ENCODE data around the gene PRDM16. TPM values are rescaled to one million over a fixed set of nuclear protein-coding genes. Genes with fewer than 3 reads are reported as not detected.

Gene PRDM16
- total RNA-seq, 1 experiment from 2014 or later: 6.1 TPM

- Histone ChIP-seq H3K4me1 (ENCODE audit: control insufficient read depth in 1 of 2, insufficient read depth in 2 of 2, low read length in 2 of 2) (peaks cover 0 to 12% of the 10 kb centered on the region in 2 experiments; a peak in 1 of 4 replicates), H3K9me3 (ENCODE audit: control insufficient read depth in 1 of 2, insufficient read depth in 1 of 2, low read depth in 1 of 2, low read length in 2 of 2) (no peaks in the 10 kb centered on the region), H2AFZ (ENCODE audit: low read depth, low read length, poor library complexity, severe bottlenecking) (no peak overlapping the region), H3K79me2 (ENCODE audit: insufficient read depth, low read length) (no peaks in the 10 kb centered on the region), H3K27ac (ENCODE audit: low read depth, low read length) (no peak overlapping the region), H3K9me2 (ENCODE audit: insufficient read depth) (no peaks in the 10 kb centered on the region), H3K9ac (ENCODE audit: low read length) (no peak overlapping the region), H3K36me3 (ENCODE audit: control insufficient read depth in 1 of 2, insufficient read depth in 2 of 2, low read length in 2 of 2) (peaks cover 0 to 3% of the 10 kb centered on the region in 2 experiments; a peak in 1 of 4 replicates), H4K20me1 (ENCODE audit: insufficient read depth) (no peaks in the 10 kb centered on the region), H3K4me2 (ENCODE audit: low read length) (no peak overlapping the region), H3K4me3 (replicated peaks in 1 of 2; ENCODE audit: low read depth in 1 of 2, low read length in 2 of 2) (no peak overlapping the region), H3K27me3 (ENCODE audit: insufficient read depth, low read length) (no peaks in the 10 kb centered on the region)
- POLR2A ChIA-PET: no interaction called here
- TF ChIP-seq ZNF274 (IDR thresholded peaks at IDR 0.05; ENCODE audit: low read depth, low read length): no peak
- no peak for TF ChIP-seq MAX (IDR thresholded peaks at IDR 0.05)
- TF ChIP-seq REST (IDR thresholded peaks at IDR 0.05; ENCODE audit: low read depth): no peak
- TF ChIP-seq SP1 (IDR thresholded peaks at IDR 0.05; ENCODE audit: low read depth): no peak
- no peak for TF ChIP-seq SIN3A (IDR thresholded peaks at IDR 0.05; ENCODE audit: low read depth)
- no peak for TF ChIP-seq RAD21 (IDR thresholded peaks at IDR 0.05; ENCODE audit: low read depth)
- TF ChIP-seq JUND (IDR thresholded peaks at IDR 0.05): no peak
- TF ChIP-seq ZFX (IDR thresholded peaks at IDR 0.05): no peak
- ATAC-seq (no peak), DNase-seq (ENCODE audit: low read depth, low spot score) (no peak)
- BruUV-seq (replicated peaks): no TSS peak
- CTCF ChIA-PET: no interaction called here
- RAD21 ChIA-PET (ENCODE audit: low non-redundant PET in 1 of 2, low total read pairs in 2 of 2, uncharacterized antibody in 2 of 2, unreplicated experiment in 2 of 2): no interaction called here
- intact Hi-C loops (cut with micrococcal nuclease): no loop called here
These were observed 405.4 kb downstream of the PRDM16 start for GRCh38 chr1:3474421-3474820.
